ENCODE data around the gene ACVR1B. TPM values are rescaled to one million over a fixed set of nuclear protein-coding genes. Genes with fewer than 3 reads are reported as not detected.

Gene ACVR1B
- total RNA-seq, 1 donor from 2014 or later: 10.8 TPM

DNA sequence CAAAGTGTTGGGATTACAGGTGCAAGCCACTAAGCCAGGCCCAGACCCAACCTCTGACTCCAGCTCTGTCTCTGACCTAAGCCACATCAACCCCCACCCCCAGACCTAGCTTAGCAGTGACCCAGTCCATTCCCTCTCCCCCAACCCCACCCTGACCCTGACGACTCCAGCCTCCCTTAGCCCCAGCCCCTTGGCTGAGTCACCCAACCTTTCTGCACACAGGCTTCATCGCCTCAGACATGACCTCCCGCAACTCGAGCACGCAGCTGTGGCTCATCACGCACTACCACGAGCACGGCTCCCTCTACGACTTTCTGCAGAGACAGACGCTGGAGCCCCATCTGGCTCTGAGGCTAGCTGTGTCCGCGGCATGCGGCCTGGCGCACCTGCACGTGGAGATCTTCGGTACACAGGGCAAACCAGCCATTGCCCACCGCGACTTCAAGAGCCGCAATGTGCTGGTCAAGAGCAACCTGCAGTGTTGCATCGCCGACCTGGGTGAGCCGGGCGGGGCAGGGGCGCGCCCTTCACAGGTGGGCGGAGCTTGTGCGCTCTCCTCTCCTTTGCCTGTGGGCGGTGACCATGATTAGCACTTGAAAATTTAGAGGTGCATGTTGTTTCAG is 36.4 kb upstream of the ACVR1B start:
- ATAC-seq: no peak
- intact Hi-C loops (cut with DNase I): no loop called here
- DNase-seq (ENCODE audit: missing footprints): peak; percentile 63

DNA sequence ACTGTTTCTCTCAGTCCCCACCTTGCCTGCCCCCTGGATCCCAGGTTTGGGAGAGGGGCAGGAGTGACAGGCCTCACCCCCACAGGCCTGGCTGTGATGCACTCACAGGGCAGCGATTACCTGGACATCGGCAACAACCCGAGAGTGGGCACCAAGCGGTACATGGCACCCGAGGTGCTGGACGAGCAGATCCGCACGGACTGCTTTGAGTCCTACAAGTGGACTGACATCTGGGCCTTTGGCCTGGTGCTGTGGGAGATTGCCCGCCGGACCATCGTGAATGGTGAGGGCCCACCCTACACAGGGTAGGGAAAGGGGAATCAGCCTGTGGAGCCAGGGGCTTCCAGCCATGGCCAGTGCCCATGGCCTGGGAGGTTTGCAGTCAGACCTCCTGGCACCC is 35.5 kb upstream of the ACVR1B start:
- no peak for ATAC-seq
- intact Hi-C loops (cut with DNase I): no loop called here
- DNase-seq (ENCODE audit: missing footprints): peak; percentile 43

GRCh38 chr12:51917041-51917590 is 34.4 kb upstream of the ACVR1B start:
- ATAC-seq (no peak), DNase-seq (ENCODE audit: missing footprints) (peak; percentile 56)
- intact Hi-C loops (cut with DNase I): no loop called here

DNA sequence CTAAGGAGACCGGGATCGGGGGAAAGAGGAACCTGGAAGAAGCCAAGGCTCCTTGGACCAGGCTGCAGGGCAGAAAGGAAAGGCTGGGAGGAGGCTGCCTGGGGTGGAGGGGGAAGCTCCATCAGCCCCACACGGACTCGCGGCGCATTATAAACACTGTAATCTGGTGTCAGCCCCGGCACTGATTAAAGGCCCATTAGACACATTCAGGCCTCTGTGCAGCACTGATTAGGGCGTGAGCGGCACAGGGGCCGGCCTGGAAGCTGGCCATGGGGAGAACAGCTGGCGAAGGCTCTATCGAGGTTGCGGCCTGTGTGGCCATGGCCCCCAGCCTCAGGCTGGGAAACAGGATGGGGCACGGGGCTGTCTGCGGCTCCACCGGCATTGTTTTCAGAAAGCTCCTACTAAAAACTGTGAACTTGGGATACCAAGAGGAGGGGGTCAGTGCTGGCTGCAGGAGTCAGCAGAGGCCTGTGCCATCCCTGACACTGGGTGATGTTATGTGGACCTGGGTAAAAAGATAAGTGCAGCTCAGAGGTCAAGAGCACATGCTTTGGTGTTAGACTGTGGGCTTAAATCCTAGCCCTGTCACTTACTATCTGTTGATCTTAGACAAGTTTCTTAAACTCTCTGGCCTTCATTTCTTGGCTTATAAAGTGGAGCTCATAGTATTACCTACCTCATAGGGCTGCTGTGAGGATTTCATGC is 33.6 kb upstream of the ACVR1B start:
- DNase-seq (ENCODE audit: missing footprints) (peak; percentile 26), ATAC-seq (no peak)
- intact Hi-C loops (cut with DNase I): no loop called here

- ATAC-seq: no peak
- intact Hi-C loops (cut with DNase I): no loop called here
- peak; percentile 23 for DNase-seq (ENCODE audit: missing footprints)
Measured at GRCh38 chr12:51920046-51920445, 31.5 kb upstream of the ACVR1B start.

DNA sequence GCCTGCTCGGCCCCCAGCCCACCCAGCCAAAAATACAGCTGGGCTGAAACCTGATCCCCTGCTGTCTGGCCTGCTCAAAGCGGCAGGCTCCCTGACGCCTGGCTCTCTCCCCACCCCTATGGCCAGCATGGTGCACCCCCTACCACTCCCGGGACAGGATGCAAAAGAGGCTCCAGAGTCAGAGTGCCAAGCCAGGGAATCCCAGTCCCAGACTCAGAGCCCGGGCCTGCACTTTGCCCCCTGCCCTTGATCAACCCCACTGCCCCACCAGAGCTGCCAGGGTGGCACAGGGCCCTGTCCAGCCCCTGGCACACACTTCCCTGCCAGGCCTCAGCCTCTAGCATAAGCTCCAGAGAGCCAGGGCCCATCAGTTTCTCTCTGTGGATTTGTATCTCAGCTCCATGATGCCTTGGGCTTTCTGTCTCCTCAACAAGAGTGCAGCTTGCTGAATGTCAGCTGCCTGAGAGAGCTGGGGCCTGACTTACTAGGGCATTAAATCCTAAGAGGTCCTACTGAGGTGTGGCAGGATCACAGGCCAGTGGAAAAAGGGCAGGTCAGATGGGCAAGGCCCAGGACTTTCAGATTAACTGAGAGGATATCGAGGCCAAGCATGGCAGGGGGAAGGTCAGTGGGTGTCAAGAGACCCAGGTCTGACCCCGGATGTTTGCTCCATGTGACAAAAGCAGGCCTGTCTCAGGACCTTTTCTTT is 30.3 kb upstream of the ACVR1B start:
- ATAC-seq (no peak), DNase-seq (ENCODE audit: missing footprints) (no peak)
- intact Hi-C loops (cut with DNase I): no loop called here

- intact Hi-C loops (cut with DNase I): no loop called here
- DNase-seq (ENCODE audit: missing footprints) (no peak), ATAC-seq (no peak)
Measured at GRCh38 chr12:51922146-51922545, 29.4 kb upstream of the ACVR1B start.

GRCh38 chr12:51922762-51923505 is 28.6 kb upstream of the ACVR1B start:
- intact Hi-C loops (cut with DNase I): loop anchor here (1.0 kb wide), 1 partner anchor 28 kb away; no protein-coding TSS in a partner anchor
- peak; percentile 62 for ATAC-seq

DNA sequence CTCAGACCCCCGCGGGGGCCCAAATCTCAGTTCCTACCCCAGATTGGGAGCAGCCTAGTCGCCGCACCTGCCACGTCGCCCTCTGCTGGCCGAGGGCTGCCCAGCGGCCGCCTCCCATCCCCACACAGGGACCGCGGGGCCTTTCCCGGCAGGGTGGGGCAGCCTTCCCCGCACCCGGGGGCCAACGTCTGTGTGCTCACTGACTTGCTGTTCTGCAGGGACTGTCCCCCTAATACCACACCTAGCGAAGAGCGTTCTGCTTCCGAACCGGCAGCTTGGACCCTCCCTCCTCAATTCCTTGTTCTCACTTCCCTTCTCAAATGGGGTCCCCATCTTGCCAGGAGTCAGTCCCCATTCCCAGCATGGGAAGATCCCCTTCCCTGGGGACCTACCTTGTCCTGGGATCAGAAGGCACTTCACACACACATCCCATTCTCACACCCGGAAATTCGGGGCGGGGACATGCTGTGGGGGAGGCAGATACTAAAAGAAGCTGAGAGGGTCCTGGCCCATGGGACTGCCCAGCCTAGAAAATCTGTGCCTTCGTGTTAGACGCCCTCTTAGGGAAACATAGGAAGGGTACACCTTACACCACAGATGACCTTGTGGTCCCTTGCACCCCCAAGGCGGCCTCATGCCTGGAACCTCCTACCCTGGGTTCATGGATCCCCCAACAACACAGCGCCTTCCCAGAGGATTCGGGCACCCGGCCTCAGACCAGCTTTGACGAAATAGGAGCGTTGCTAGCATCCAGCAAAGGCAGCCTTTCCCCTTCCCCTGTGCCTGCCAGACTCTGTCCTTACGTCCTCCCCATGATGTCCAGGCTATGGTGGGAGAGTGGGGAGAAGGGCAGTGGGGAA is 27.8 kb upstream of the ACVR1B start:
- peak; percentile 91 for DNase-seq (ENCODE audit: missing footprints)
- intact Hi-C loops (cut with DNase I): loop anchor here (1.0 kb wide), 1 partner anchor 28 kb away; no protein-coding TSS in a partner anchor
- ATAC-seq: peak; percentile 81

More at GRCh38 chr12:51922762-51923505, 28.6 kb upstream of the ACVR1B start:
- no peak for DNase-seq (ENCODE audit: missing footprints)

GRCh38 chr12:51924551-51925319 is 26.8 kb upstream of the ACVR1B start:
- no peak for ATAC-seq
- intact Hi-C loops (cut with DNase I): no loop called here

DNA sequence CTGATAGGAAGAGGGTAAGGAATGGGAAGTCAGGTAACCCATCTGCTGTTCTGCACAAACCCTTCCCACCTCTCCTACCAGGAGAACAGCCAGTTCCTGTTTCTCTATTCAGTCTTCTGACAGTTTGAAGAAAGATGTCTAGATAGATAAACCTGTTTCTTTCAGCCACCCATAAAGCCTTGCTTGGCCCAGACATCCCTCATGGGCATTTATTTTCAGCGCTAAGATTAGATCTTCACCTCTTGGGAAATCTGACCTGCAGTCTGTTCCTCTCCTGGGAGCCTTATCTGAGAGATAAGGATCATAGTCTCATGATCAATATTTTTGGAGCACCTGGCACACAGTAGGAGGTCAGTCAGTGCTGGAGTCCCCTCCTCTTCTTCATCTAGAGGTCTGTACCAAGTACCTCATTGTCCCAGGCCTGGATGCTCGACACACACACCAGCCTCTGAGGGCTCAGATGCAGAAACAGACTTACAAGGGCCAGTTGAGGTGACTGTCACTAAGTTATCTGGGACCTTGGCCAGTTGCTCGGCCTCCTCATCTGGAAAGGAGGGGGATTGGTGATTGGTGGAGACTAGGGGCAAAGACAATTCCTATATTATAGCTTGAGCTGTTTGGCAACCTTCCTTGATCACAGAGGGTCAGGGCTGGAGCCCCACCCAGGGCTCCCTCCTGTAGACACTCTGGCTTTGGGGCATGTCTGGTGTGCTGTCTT is 26.0 kb upstream of the ACVR1B start:
- DNase-seq (ENCODE audit: missing footprints): no peak
- ATAC-seq: no peak
- intact Hi-C loops (cut with DNase I): loop anchor here (2.0 kb wide), 1 partner anchor 55 kb away; no protein-coding TSS in a partner anchor

More at GRCh38 chr12:51924551-51925319, 26.8 kb upstream of the ACVR1B start:
- DNase-seq (ENCODE audit: missing footprints): no peak

- DNase-seq (ENCODE audit: missing footprints) (no peak), ATAC-seq (no peak)
- intact Hi-C loops (cut with DNase I): loop anchor here (2.0 kb wide), 1 partner anchor 55 kb away; no protein-coding TSS in a partner anchor
Measured at GRCh38 chr12:51926064-51926632, 25.4 kb upstream of the ACVR1B start.

DNA sequence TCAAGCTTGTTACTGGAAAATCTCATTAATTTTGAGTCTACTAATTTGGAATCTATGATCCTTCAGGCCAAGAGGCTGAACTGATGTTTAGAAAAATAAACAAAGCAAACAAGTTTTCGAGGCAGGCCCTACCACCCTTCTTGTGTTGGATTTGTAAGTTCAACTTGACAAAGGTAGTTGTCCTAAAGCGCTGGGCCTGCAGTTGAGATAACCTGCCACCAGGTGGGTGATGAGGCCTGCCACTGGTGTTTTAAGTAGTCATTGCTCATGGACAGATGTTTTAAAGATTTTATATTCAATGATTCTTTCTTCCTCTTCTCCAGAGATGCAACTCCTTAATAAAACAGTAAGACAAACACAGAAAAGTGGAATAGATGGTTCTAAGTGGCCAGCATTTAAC is 24.8 kb upstream of the ACVR1B start:
- intact Hi-C loops (cut with DNase I): loop anchor here (2.0 kb wide), 1 partner anchor 54 kb away; no protein-coding TSS in a partner anchor
- DNase-seq (ENCODE audit: missing footprints): no peak
- ATAC-seq: no peak

DNA sequence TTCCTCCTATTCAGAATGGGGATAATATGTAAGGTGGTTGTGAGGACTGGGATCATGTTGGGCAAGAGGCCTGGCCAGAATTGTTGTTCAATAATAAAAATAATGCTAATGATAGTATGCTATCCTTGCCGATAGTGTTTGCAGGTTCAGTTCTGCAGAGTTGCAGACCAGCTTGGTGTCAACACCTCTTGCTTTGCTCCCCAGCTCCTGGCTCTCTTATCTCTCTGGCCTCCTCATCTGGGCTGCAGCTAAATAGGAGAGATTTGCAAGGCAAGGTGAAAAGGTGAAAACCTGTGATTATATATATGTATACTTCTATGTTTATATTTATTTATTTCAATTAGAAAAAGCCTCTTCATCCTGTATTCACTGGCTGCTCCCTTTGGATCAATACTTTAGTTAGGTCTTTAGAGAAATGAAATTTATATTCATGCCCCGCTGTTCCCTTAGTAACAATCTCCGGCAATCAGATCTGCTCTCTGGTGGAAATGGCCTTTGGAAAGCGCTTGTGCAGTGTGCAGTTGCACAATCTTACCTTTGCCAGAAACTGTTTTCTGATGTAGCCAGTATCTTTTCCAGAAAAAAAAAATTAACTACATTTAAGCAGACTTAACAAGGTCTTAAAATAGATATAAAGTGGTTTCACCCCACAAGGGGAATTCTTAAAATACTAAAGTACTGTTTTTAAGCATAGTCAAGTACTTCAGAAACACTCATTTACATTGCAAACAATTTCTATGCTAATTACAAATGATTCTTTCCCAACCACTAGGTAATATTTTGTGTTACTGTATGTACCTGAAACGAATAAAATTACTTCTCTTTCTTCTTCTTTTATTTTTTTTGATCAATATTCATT is 19.1 kb upstream of the ACVR1B start:
- peak; percentile 65 for ATAC-seq
- intact Hi-C loops (cut with DNase I): no loop called here
- no peak for DNase-seq (ENCODE audit: missing footprints)

DNA sequence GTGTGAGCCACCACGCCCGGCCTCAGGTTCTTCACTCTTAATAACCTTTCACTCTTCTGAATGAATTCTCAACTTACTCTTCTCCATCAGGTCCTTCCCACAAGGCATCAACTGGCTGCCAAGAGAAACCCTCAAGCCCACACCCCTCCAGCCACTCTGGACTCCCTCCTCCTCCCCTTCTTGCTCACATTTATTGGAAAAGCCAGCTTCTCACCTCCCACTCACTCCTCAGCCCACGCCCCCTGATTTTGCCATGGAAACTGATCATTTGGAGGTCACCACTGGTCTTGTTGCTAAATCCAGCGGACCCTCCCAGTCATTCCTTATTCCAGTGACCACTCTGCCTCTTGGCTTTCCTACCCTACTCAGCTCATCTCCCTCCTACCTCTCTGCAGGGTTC is 17.4 kb upstream of the ACVR1B start:
- ATAC-seq (no peak), DNase-seq (ENCODE audit: missing footprints) (no peak)
- intact Hi-C loops (cut with DNase I): no loop called here
